ENCODE results near the gene RBM39. TPM values are rescaled to one million over a fixed set of nuclear protein-coding genes. Genes with fewer than 3 reads are reported as not detected.
"Not testable (repeated sequence)": the region's sequence is repeated elsewhere in the genome, so short reads cannot be mapped to it uniquely, and the experiment has no call there.

RBM39 gene
- total RNA-seq, 2 experiments from 2014 or later: 333 to 358 TPM

DNA sequence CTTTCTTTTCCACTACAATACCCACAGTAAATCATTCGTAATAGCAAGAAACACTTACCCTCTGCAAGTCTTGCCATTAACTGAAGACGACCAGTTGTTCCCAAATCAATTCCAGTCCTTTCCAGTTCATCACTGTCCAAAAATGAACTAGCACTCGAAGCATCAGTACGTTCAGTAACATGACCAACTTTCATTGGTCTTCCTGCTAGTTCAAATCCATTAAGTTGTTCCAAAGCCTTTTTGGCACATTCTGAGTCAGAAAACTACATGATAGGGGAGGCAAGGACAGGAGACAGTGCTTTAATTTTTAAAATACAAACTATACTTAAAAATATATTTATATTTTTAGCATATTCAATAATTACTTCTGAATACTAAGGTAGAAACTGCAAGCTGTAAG lies 27.9 kb downstream of the RBM39 start:
- no peak overlapping the region for H3K4me3 Mint-ChIP-seq
- H3K36me3 Mint-ChIP-seq (ENCODE audit: low read depth): peaks cover 71% of the 10 kb centered on the region
- ATAC-seq: no peak
- ChIA-PET CTCF (interaction anchor here (0.8 kb wide), 1 partner anchor 16 kb away, joined by 4 read pairs; no protein-coding TSS in a partner anchor), POLR2A (interaction anchor here (0.6 to 1.1 kb wide), 4 partner anchors 11 to 37 kb away, joined by 3 to 5 read pairs (median 3); partner anchors contain the start of genes NFS1 and ROMO1)
- H3K9me3 Mint-ChIP-seq (ENCODE audit: insufficient read depth): no peaks in the 10 kb centered on the region
- DNase-seq: no peak
- H3K27me3 Mint-ChIP-seq (ENCODE audit: low read depth): no peaks in the 10 kb centered on the region
- H3K4me1 Mint-ChIP-seq (ENCODE audit: low read depth): peaks cover 48% of the 10 kb centered on the region
- no peak overlapping the region for H3K27ac Mint-ChIP-seq

DNA sequence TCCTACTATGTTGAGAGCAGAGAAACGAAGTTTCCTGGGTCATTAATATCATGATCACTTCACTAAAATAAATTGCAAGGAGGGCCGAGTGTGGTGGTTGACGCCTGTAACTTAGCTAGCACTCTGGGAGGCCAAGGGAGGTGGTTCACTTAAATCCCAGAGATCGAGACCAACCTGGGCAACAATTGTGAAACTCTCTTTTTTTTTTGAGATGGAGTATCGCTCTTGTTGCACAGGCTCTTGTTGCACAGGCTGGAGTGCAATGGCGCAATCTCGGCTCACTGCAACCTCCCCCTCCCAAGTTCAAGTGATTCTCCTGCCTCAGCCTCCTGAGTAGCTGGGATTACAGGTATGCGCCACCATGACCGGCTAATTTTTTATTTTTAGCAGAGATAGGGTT lies 28.9 kb downstream of the RBM39 start:
- H3K27me3 Mint-ChIP-seq (ENCODE audit: low read depth); H3K9me3 Mint-ChIP-seq (ENCODE audit: insufficient read depth); DNase-seq; CTCF ChIA-PET; ATAC-seq; H3K4me3 Mint-ChIP-seq: not testable (repeated sequence)
- Mint-ChIP-seq H3K4me1 (ENCODE audit: low read depth) (peaks cover 49% of the 10 kb centered on the region), H3K36me3 (ENCODE audit: low read depth) (peaks cover 71% of the 10 kb centered on the region), H3K27ac (peak overlapping the region; percentile 68)
- POLR2A ChIA-PET: interaction anchor here (1.1 to 1.3 kb wide), 2 partner anchors 10 to 29 kb away, joined by 4 read pairs; partner anchors contain the start of gene RBM39

DNA sequence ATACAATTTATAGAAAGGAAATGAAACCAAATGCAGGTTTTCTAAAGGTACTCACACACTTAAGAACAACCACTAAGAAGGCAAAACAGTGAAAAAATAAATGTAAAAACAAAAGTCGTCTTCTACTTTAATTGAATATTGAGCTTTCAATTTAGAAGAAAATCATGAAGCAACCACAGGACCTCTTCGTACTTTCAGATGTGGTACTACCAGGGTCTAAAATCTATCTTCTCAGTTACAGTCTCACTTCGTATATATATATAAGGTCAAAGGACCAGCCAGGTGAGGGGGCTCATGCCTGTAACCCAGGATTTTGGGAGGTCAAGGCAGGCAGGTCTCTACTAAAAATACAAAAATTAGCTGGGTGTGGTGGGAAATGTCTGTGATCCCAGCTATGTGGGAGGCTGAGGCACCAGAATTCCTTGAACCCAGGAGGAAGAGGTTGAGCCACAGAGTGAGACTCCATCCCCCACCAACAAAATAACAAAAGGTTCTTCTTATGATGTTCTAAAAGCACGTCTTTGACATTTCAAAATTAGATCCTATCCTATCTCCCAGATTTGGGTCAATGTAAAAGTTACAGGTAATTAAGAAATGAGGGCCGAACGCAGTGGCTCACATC lies 30.4 kb downstream of the RBM39 start:
- peak overlapping the region; percentile 53 for H3K4me3 Mint-ChIP-seq
- POLR2A ChIA-PET: interaction anchor here (0.6 to 2.0 kb wide), 5 partner anchors 9 to 270 kb away, joined by 3 to 9 read pairs (median 5); partner anchors contain the start of gene RBM39
- H3K27ac Mint-ChIP-seq: peak overlapping the region; percentile 81
- peaks cover 69% of the 10 kb centered on the region for H3K36me3 Mint-ChIP-seq (ENCODE audit: low read depth)
- H3K9me3 Mint-ChIP-seq (ENCODE audit: insufficient read depth): no peaks in the 10 kb centered on the region
- H3K27me3 Mint-ChIP-seq (ENCODE audit: low read depth): no peaks in the 10 kb centered on the region
- DNase-seq: no peak
- no peak for ATAC-seq
- CTCF ChIA-PET: interaction anchor here (0.7 to 1.6 kb wide), 6 partner anchors 8 to 96 kb away, joined by 3 to 6 read pairs (median 3); partner anchors contain the start of genes RBM39 and SPAG4
- H3K4me1 Mint-ChIP-seq (ENCODE audit: low read depth): peaks cover 49% of the 10 kb centered on the region

DNA sequence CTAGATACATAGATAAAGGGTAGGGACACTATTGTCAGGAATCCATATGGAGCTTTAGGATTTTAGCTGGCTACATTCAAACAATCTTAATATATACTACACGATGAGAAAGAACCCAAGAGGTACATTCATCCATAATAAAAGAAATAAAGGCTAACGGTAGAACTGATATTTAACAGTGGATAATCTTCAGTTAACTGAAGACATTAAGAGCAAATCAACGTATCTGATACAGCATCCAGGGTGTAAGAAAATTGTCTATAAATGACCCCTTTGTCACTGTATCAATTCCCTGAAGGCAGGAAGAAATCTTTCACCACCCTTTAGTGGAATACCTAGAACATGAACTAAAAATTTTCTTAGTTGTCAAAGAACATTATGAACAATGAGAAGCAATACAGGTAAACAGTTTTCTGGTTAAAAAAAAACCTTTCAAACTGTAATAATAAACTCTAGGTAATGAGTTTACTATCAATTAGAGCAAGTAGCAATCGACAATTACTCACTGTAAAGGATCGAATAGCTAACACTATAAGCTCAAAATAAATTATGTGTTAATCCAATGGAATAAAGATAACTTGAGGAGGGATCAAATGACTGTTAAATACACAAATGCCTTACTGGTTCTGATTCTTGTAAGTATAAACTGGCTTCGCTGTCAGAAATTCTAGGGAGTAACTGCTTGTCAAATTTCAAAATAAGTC lies 31.0 kb downstream of the RBM39 start:
- ChIA-PET POLR2A (interaction anchor here (0.6 to 2.0 kb wide), 4 partner anchors 9 to 269 kb away, joined by 3 to 9 read pairs (median 6); no protein-coding TSS in a partner anchor), CTCF (interaction anchor here (0.6 to 1.6 kb wide), 8 partner anchors 9 to 236 kb away, joined by 3 to 6 read pairs (median 3); partner anchors contain the start of genes RBM39 and SPAG4)
- Mint-ChIP-seq H3K27ac (peak overlapping the region; percentile 81), H3K9me3 (ENCODE audit: insufficient read depth) (no peaks in the 10 kb centered on the region), H3K36me3 (ENCODE audit: low read depth) (peaks cover 67% of the 10 kb centered on the region), H3K4me1 (ENCODE audit: low read depth) (peaks cover 46% of the 10 kb centered on the region), H3K27me3 (ENCODE audit: low read depth) (no peaks in the 10 kb centered on the region), H3K4me3 (peak overlapping the region; percentile 53)
- ATAC-seq (no peak), DNase-seq (no peak)

DNA sequence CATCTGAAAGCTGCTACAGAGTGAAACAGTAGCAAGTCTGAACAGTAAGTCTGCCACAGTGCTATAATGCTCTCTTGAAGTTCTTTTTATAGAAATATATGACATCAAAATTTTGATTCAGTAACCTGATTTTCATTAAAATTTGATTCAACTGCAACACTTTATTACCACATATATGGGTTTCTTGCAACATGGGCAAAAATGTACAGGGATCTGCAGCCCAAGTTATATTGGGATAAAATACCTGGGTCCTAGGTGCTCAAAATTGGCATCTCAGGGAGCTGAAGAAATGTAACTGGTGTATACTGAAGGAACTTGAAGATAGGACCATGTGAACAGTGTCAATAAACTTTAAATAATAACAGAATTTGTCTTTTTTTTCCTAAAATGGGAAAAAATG lies 32.0 kb downstream of the RBM39 start:
- Mint-ChIP-seq H3K27me3 (ENCODE audit: low read depth) (no peaks in the 10 kb centered on the region), H3K4me1 (ENCODE audit: low read depth) (peaks cover 45% of the 10 kb centered on the region), H3K9me3 (ENCODE audit: insufficient read depth) (no peaks in the 10 kb centered on the region), H3K27ac (no peak overlapping the region), H3K36me3 (ENCODE audit: low read depth) (peaks cover 68% of the 10 kb centered on the region), H3K4me3 (no peak overlapping the region)
- ATAC-seq (no peak), DNase-seq (no peak)
- ChIA-PET CTCF (interaction anchor here (0.9 to 1.6 kb wide), 3 partner anchors 30 to 244 kb away, joined by 3 to 6 read pairs (median 3); partner anchors contain the start of gene SCAND1), POLR2A (interaction anchor here (1.3 to 2.0 kb wide), 2 partner anchors 10 to 32 kb away, joined by 8 to 9 read pairs; partner anchors contain the start of gene RBM39)

DNA sequence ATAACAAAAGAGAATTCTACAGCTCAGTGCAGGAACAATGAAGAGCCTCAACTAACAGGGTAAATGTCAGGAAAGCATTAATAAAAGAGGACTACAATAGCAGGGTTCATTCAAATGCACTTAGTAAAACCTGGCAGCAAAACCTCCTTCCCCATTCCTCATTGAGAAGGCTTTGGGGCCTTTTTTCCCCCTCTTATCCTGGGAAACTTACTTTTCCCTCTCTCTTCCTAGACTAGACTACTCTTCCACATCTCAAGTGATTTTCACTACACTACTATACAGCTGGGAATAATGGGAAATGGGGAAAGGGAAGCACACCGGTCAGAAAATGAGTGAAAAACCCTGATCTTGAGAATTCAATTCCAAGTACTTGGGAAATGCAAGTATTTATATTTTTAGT lies 32.8 kb downstream of the RBM39 start:
- H3K9me3 Mint-ChIP-seq (ENCODE audit: insufficient read depth): no peaks in the 10 kb centered on the region
- H3K27me3 Mint-ChIP-seq (ENCODE audit: low read depth): no peaks in the 10 kb centered on the region
- ChIA-PET POLR2A (interaction anchor here (1.3 kb wide), 1 partner anchor 33 kb away, joined by 8 read pairs; the partner anchor contains the start of gene RBM39), CTCF (interaction anchor here (0.9 kb wide), 1 partner anchor 245 kb away, joined by 3 read pairs; the partner anchor contains the start of gene SCAND1)
- peaks cover 72% of the 10 kb centered on the region for H3K36me3 Mint-ChIP-seq (ENCODE audit: low read depth)
- H3K27ac Mint-ChIP-seq: peak overlapping the region; percentile 40
- peaks cover 47% of the 10 kb centered on the region for H3K4me1 Mint-ChIP-seq (ENCODE audit: low read depth)
- H3K4me3 Mint-ChIP-seq: no peak overlapping the region
- ATAC-seq (no peak), DNase-seq (no peak)

DNA sequence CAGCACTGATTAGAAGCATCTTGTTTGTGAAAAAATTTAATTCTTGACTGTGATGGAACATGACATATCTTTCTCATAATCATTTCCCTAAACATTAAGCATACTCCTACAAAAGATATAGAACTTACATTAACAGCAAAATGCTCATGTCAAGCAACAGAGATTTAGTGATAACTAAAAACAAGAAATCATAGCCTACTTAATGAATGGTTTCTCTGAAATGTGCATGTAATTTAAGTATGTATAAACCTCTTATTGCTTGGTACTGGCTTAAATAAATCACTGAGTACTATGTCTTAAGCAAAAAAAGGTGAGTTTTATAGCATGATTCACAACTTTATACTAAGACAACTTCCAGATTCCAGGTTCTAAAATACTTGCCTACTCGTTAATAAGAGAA lies 33.6 kb downstream of the RBM39 start:
- ATAC-seq (no peak), DNase-seq (no peak)
- ChIA-PET POLR2A (interaction anchor here (1.1 to 1.7 kb wide), 4 partner anchors 9 to 34 kb away, joined by 3 to 7 read pairs (median 6); partner anchors contain the start of genes NFS1, RBM39 and ROMO1), CTCF (interaction anchor here (1.0 to 1.1 kb wide), 2 partner anchors 107 to 176 kb away, joined by 3 read pairs; no protein-coding TSS in a partner anchor)
- Mint-ChIP-seq H3K4me1 (ENCODE audit: low read depth) (peaks cover 45% of the 10 kb centered on the region), H3K27ac (no peak overlapping the region), H3K9me3 (ENCODE audit: insufficient read depth) (no peaks in the 10 kb centered on the region), H3K36me3 (ENCODE audit: low read depth) (peaks cover 76% of the 10 kb centered on the region), H3K4me3 (no peak overlapping the region), H3K27me3 (ENCODE audit: low read depth) (no peaks in the 10 kb centered on the region)

DNA sequence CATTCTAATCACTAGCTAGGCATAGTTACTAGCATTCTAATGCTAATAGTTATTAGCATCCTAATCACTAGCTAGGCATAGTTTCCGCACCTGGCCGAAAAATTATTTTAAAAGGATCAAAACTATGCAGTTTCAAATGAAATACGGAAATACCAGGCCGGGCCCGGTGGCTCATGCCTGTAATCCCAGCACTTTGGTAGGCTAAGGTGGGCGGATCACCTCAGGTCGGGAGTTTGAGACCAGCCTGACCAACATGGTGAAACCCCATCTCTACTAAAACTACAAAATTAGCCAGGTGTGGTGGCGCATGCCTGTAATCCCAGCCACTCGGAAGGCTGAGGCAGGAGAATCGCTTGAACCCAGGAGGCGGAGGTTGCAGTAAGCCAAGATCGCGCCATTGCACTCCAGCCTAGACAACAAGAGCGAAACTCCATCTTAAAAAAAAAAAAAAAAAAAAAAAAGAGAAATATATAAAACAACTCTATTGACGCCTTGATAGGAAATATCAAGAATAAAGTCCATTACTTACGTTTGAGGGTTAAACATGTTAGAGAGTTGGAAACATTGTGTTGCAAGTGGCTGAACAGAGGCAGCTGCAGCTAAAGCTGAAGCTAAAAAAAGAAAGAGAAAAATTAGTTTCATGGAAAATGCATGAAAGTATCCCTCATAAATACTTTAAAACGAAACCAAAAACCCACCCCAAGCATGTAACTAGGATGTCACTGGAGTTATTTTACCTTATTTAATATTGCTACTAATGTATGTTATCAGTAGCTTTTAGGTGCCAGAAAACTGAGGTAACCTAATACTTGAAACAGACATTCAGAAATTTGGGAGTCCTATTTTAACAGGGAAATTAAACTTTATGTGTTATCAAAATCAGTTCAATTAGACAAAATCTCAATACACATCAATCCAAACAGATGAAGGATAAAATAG lies 35.2 kb downstream of the RBM39 start:
- peaks cover 41% of the 10 kb centered on the region for H3K4me1 Mint-ChIP-seq (ENCODE audit: low read depth)
- H3K4me3 Mint-ChIP-seq; DNase-seq; ATAC-seq; H3K27ac Mint-ChIP-seq; H3K27me3 Mint-ChIP-seq (ENCODE audit: low read depth); H3K9me3 Mint-ChIP-seq (ENCODE audit: insufficient read depth): not testable (repeated sequence)
- peaks cover 80% of the 10 kb centered on the region for H3K36me3 Mint-ChIP-seq (ENCODE audit: low read depth)
- ChIA-PET POLR2A (interaction anchor here (1.1 to 1.7 kb wide), 3 partner anchors 12 to 88 kb away, joined by 3 to 7 read pairs (median 4); partner anchors contain the start of gene RBM39), CTCF (interaction anchor here (1.4 kb wide), 1 partner anchor 33 kb away, joined by 3 read pairs; no protein-coding TSS in a partner anchor)

DNA sequence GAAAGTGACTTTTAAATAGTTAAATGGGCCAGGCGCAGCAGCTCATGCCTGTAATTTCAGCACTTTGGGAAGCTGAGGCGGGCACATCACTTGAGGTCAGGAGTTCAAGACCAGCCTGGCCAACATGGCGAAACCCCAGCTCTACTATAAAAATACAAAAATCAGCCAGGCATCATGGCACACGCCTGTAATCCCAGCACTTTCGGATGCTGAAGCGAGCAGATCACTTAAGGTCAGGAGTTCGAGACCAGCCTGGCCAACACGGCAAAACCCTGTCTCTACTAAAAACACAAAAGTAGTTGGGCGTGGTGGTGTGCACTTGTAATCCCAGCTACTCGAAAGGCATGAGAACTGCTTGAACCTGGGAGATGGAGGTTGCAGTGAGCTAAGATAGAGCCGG lies 36.2 kb downstream of the RBM39 start:
- peaks cover 35% of the 10 kb centered on the region for H3K4me1 Mint-ChIP-seq (ENCODE audit: low read depth)
- not testable (repeated sequence) for H3K27me3 Mint-ChIP-seq (ENCODE audit: low read depth); ATAC-seq; H3K4me3 Mint-ChIP-seq; H3K9me3 Mint-ChIP-seq (ENCODE audit: insufficient read depth); DNase-seq; H3K27ac Mint-ChIP-seq
- POLR2A ChIA-PET: interaction anchor here (1.1 to 1.2 kb wide), 2 partner anchors 13 to 36 kb away, joined by 4 read pairs; partner anchors contain the start of gene RBM39
- peaks cover 76% of the 10 kb centered on the region for H3K36me3 Mint-ChIP-seq (ENCODE audit: low read depth)
- CTCF ChIA-PET: interaction anchor here (1.4 kb wide), 1 partner anchor 34 kb away, joined by 3 read pairs; no protein-coding TSS in a partner anchor

DNA sequence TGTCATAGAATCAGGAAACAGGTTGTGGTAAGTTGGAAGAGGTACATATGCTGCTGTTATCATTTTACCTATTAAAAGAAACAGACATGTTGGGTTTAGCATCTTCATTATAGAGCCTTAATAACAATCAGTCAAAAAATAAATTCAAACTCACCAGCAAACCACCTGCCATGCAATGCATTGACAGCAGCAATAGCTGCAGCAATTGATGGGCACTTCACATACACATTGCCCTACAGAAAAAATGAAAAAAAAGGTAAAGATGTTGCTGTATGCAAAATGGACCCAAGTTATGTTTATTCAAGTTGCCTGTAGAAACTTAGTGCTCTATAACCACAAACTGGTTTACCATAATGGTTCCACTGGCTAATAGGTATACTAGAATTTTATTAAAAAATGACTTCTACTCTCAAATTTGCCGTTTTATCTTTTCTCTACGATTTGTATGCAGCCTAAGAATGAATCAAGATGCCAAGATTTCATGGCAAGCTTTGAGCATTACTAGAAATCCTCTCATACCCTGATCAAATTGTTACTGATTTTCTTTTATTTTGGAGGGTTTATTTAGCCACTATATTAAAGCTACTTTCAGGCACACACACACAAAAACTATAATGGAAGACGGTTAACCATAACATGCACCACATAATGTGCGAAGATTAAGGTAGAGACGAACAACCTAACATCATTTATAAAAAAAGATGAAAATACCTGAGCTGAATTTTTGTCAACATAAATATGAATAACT lies 37.4 kb downstream of the RBM39 start:
- peaks cover 73% of the 10 kb centered on the region for H3K36me3 Mint-ChIP-seq (ENCODE audit: low read depth)
- ATAC-seq (no peak), DNase-seq (no peak)
- H3K27me3 Mint-ChIP-seq (ENCODE audit: low read depth): no peaks in the 10 kb centered on the region
- no peak overlapping the region for H3K4me3 Mint-ChIP-seq
- no peaks in the 10 kb centered on the region for H3K9me3 Mint-ChIP-seq (ENCODE audit: insufficient read depth)
- POLR2A ChIA-PET: interaction anchor here (1.1 kb wide), 1 partner anchor 38 kb away, joined by 4 read pairs; the partner anchor contains the start of gene RBM39
- CTCF ChIA-PET: interaction anchor here (0.9 to 1.1 kb wide), 2 partner anchors 10 to 241 kb away, joined by 3 read pairs; no protein-coding TSS in a partner anchor
- peaks cover 36% of the 10 kb centered on the region for H3K4me1 Mint-ChIP-seq (ENCODE audit: low read depth)
- H3K27ac Mint-ChIP-seq: no peak overlapping the region
